GM19193 (cell line): ENCODE results near the gene GPR78.

Source experiments
- POLR2A ChIP-seq: IDR thresholded peaks from 4 replicates; pipeline ENCODE4 v1.6.1; 2011; ENCODE audit not compliant: insufficient read depth, insufficient read length; ENCODE audit errors: extremely low read depth

Gene GPR78

DNA sequence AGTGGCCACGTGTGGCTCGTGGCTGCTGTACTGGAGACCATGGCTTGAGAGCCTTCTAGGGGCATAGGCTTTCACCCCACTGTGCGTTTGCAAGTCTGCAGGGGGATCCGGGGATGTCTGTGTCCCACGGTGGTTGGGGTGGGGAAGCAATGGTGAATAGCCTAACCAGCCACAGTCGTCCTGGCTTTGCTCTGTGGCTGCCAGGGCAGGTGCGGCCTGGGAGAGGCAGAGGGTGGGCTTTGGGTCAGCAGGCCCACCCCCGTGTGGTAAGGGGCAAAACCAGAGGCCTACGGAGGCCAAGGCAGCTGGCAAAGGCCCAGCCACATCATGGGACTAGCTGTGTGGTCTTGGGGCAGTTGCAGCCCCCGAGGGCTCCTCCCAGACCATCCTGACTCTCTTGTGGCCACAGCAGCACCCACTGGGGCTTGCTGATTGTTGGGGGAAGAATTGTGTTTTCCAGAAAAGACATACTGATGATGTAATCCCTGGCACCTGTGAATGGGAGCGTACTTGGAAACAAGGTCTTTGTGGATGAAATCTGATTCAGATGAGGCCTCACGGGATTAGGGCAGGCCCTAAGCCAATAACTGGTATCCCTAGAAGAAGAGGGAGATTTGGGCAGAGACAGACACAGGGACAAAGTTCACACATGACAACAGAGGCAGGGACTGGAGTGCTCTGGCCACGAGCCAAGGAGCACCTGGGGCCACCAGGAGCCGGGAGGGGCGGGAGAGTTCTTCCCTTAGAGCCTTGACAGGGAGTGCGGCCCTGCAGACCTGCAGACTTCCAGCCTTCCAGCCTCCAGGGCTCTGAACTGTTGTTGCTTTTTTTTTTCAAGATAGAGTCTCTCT, 15.3 kb downstream of the GPR78 start:
- TF ChIP-seq POLR2A = no peak

DNA sequence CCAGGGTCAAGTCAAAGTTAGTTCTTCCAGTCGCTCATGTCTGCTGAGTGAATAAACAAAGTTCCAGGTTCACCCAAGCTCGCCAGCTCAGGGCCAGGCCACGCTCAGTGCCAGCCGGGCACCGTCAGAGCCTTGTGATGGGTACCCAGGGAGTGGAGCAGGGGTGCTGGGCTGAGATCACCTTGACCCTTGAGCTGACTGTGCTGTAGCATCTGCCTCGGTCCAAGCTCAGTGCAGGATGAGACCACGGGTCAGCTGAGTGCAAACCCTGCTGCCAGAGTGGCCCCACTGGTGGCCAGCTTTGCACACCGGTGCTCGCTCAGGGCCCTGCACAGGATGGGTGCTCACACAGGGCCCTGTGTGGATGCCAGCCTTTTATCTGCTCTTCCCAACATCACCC, 16.7 kb downstream of the GPR78 start:
- no peak for TF ChIP-seq POLR2A

DNA sequence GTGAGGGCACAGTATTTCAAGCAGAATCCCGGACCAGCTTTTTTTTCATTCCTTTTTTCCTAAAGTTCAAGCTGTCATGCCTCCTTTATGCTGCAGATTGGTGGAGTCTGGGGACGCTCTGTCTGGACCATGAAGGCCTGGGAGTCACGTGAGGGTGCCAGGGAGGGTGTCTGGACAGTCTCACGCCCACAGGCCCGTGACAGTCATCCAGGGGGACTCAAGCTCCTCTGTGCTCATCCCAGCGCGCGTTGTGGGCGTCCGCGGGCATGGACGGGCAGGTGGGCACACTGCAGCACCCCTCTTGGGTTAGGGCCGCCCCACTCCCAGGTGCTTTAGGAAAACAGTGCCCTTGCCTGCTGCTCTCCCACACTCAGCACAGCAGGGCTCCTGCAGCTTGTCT, 17.1 kb downstream of the GPR78 start:
- TF ChIP-seq POLR2A = no peak

DNA sequence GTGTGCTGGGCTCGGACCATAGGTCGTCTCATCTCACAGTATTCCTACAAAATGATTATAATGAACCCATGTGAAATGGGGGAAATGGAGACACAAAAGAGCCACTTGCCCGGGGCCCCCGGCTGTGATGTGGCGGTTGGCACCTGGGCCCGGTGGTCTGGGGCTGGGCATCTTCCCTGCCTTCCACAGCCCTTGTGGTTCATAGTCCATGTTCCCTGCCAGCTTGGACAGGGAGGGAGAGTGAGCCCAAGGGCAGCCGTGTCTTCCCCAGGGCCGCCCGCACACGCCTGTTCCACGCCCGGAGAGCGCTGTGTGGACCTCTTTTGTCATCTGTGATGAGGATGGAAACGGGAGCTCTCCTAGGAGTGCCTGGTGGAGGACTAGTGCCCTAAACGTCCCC, 17.6 kb downstream of the GPR78 start:
- no peak for TF ChIP-seq POLR2A

DNA sequence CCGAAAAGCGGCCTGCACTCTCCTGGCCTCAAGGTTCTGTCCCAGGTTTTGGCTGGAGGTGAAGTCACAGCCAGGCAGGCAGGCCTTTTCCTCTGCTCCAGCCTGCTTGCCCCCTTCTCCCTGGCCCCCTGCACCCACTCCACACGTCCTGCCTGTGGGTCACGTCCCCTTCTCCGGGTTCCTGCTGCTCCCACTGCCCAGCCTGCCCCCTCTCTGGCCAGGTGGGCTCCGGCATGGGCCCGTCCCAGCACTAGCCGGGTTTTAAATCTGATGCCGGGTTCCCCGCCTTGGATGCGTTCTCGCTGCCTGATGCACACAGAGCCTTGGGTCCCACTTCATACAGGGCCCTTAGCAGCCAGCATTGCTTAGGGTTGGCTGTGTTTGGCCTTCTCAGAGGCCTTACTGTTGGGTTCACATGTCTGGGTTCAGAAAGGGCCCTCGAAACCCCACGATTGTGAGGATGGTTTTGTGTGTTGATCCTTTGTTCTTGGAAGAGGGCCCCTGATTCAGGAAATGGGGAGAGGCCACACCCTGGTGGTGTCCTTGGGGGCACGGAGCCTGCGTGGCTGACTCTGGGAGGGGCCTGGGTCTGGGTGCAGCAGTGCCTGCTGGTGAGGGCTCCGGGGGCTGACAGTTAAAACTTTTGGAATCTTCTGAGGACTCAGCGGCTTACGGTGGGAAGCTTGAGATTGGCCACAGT, 18.3 kb downstream of the GPR78 start:
- TF ChIP-seq POLR2A = no peak

DNA sequence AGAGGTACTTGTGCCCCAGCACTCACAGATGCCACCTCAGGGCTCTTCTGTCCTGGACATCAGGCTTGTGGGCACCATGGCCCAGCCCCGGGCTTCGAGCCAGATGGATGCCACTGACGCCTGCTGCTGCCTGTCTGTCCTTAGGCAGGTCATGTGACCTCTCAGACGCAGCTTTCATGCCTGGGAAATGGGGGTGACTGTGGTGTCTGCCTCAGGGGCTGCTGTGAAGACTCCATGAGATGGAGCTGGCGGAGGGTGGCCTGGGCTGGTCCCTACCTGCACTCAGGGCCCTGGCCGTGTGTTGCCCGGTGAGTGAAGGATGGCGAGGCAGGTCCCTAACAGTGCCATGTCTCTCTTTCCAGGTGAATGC, 18.9 kb downstream of the GPR78 start:
- no peak for TF ChIP-seq POLR2A

DNA sequence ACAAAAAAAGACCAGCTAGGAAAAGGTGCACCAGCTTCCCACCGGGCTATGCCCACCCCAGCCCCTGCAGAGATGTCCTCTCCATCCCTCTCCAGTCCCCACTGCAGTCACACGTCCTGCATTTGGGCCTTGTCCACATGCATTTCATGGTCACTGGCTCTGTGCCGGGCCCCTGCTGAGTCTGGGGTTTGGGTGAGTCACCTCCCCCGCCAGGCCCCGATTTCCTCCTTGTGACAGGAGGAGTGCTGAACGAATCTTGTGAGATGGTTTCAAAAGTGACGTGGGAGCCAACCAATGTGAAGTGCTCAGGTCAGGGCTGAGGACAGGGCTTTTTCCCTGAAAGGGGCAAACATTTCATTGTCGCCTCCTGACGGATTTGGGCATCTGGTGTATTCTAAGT, 19.5 kb downstream of the GPR78 start:
- no peak for TF ChIP-seq POLR2A

DNA sequence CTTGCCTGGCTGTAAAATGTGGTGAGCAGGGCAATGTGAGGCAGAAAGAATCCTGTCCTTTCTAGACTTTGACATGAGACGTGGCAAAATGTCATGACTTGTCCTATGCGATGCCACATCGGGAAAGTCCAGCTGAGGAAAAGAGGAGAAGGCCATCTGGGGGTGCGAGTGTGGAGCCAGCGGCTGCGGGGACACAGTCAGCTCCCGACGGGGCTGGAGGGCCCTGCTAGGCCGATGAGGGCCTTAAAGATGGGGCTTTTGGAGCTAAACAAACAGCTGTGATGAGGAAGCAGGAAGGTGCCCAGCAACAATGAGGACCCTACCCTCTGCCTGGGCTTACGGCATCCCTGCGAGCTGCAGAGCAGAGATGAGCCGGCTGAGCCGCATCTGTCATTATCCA, 20.1 kb downstream of the GPR78 start:
- no peak for TF ChIP-seq POLR2A

DNA sequence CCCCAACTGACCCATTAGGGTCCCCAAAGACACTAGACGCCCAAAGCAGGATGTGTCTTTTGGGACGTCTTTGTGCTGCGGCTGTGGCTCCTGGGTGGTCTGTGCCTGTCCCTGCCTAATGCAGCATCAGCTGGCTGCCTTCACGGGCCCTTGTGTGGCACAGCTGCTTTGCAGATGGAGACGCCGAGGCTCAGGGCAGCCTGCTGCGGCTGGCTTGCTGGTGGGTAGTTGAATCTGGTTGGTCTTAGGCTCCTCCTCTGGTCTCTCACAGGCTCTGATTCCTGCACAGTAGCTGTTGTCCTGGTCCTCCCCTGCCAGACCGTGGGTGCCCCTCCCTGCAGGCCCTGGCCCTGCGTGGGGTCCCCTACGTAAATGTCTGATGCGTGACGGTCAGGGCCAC, 20.5 kb downstream of the GPR78 start:
- no peak for TF ChIP-seq POLR2A

DNA sequence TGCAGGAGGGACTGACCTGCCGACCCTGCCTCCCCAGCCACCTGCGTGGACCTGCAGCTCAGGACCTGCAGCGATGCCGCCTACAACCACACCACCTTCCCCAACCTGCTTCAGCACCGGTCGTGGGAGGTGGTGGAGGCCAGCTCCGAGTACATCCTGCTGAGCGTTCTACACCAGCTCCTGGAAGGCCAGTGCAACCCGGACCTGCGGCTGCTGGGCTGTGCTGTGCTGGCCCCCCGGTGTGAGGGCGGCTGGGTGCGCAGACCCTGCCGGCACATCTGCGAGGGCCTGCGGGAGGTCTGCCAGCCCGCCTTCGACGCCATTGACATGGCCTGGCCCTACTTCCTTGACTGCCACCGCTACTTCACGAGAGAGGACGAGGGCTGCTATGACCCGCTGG, 20.9 kb downstream of the GPR78 start:
- TF ChIP-seq POLR2A = no peak

DNA sequence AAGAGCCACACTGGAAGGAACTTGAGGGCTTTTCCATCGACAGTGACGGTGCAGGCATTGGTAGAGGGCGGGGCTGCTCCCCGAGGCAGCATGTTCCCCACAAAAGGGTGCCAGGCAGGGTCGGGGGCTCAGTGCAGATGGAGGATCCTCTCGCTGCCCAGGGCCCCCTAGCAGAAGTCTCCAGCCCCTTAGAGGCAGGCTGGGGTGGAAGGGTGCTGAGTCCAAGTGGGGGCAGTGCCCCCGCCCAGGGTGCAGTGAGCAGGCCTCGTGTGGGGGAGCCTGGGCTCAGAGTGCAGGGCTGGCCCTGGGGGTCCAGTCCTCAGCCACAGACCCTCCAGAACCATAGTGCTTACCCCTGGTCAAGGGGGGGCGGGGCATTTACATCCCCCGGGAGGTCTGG, 21.4 kb downstream of the GPR78 start:
- no peak for TF ChIP-seq POLR2A

DNA sequence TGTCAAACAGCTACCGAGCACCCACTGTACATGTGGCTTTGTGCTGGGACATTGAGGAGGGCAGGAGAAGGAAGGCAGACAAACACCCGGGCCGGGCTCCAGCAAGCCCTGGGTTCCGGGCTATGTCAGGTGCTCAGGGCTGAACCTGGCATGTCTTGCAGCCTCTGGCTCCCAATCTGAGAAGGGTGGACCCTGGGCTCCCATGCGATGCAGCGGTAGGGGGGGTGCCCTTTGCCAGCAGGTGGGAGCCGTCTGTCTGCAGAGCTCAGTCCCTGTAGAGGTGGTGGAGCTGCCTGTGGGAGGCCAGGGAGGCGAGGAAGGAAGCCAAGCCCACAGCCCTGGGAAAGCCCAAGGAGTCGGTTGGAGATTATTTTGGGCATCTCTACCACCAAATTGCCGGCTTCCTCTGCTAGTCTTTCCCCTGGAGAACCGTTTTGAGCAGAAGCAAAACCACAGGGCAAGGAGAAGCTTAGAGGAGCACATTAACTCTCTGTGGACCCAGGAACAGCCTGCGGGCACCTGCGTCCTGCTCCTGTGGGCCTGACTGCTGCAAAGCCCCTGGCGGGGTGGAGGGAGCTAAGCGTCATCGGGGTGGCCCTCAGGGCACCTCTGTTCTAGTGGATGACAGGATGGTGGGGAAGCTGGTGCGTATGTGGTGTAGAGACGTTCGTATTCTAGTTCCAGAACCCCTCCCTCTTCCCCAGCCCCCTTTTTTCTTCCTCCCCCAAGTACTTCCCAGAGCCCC, 22.7 kb downstream of the GPR78 start:
- no peak for TF ChIP-seq POLR2A

DNA sequence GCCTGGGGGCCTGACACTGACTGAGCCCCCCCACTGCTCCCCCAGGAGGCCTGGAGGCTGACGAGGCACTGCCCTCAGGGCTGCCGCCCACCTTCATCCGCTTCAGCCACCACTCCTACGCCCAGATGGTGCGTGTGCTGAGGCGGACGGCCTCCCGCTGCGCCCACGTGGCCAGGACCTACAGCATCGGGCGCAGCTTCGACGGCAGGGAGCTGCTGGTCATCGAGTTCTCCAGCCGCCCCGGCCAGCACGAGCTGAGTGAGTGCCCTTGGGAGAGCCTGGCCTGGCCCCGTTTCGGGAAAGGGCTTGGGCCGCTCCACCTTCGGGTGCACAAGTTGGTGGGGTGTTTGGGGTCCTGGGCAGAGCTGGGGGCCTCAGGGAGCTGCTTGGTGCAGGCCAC, 23.7 kb downstream of the GPR78 start:
- TF ChIP-seq POLR2A = no peak

DNA sequence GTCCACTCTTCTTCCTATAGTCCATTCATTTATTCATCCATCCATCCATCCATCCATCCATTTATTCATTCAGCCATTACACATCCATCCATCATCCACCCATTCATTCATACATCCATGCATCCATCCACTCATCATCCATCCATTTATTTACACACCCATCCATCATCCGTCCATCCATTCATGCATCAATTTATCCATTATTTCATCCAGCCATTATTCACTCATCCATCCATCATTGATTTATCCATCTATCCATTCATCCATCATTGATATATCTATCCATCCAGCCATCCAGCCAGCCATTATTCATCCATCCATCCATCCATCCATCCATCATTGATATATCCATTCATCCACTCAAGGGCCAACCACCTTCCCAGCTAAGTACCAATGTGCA, 25.1 kb downstream of the GPR78 start:
- no peak for TF ChIP-seq POLR2A

DNA sequence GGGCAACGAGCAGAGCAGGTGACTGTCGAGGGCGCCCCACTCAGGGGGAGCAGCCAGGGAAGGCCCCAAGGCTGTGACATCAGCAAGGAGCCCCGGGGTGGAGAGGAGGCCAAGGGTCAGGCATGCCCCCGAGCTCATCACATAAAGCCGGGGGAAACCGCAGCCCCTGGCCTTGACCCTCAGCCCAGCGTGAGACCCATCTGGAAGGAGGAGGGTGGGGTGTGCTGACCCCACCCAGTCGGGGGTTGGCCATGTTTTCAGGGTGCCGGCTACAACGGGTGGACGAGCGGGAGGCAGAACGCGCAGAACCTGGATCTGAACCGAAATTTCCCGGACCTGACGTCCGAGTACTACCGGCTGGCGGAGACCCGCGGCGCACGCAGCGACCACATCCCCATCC, 26.3 kb downstream of the GPR78 start:
- TF ChIP-seq POLR2A = no peak

DNA sequence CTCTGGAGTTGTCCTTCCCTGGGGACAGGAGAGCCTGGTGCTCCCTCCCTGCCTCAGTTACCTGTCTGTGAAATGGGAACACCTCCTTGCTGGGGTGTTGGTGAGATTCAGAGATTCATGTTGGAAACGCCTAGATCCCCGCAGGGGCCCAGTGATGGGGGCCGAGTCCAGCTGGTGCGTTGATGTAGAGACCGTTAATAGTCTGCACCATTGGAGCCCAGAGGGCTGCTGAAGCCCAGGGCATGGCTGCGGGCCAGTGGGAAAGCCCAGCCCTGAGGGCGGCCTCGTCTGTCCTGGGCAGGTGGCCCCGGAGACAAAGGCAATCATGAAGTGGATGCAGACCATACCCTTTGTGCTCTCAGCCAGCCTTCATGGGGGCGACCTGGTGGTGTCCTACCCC, 26.8 kb downstream of the GPR78 start:
- TF ChIP-seq POLR2A = no peak
